Stimulated activated CD8-positive, alpha-beta memory T cell treated with anti-CD3 and anti-CD28 coated beads, Interleukin-7, amount 100 ng/mL, for 24 hours (primary cell): ENCODE data around the gene HHLA2.
"Not testable (repeated sequence)": the region's sequence is repeated elsewhere in the genome, so short reads cannot be mapped to it uniquely, and the experiment has no call there.

Experiments
- DNase-seq: peaks from one replicate; pipeline ENCODE4 v3.0.0-alpha.2; 2020; ENCODE audit warnings: low read depth

Gene HHLA2

GRCh38 chr3:108296239-108296638 is at the start of gene HHLA2:
Gene HHLA2 (plus strand): TSS chr3:108296548. CDS start chr3:108351814, 55,266 bp downstream.
- no peak for DNase-seq

- no peak for DNase-seq
These were observed 45.7 kb upstream of the HHLA2 start for GRCh38 chr3:108250626-108251025.

GRCh38 chr3:108251265-108251664 is 45.1 kb upstream of the HHLA2 start:
- DNase-seq = no peak

GRCh38 chr3:108251844-108252243 is 44.5 kb upstream of the HHLA2 start:
- DNase-seq = no peak

- no peak for DNase-seq
These were observed 41.2 kb upstream of the HHLA2 start for GRCh38 chr3:108255131-108255530.

GRCh38 chr3:108264534-108265298 is 31.6 kb upstream of the HHLA2 start:
- not testable (repeated sequence) for DNase-seq

GRCh38 chr3:108268235-108268634 is 28.1 kb upstream of the HHLA2 start:
- not testable (repeated sequence) for DNase-seq

GRCh38 chr3:108271626-108272025 is 24.7 kb upstream of the HHLA2 start:
- DNase-seq = no peak

GRCh38 chr3:108279066-108279465 is 17.3 kb upstream of the HHLA2 start:
- not testable (repeated sequence) for DNase-seq

- no peak for DNase-seq
These were observed 15.9 kb upstream of the HHLA2 start for GRCh38 chr3:108280476-108280875.

- DNase-seq = no peak
These were observed 14.7 kb upstream of the HHLA2 start for GRCh38 chr3:108281670-108282069.

GRCh38 chr3:108283006-108283405 is 13.3 kb upstream of the HHLA2 start:
- no peak for DNase-seq

- no peak for DNase-seq
These were observed 12.4 kb upstream of the HHLA2 start for GRCh38 chr3:108283989-108284388.

GRCh38 chr3:108285176-108285575 is 11.2 kb upstream of the HHLA2 start:
- DNase-seq = no peak

- no peak for DNase-seq
These were observed 9.2 kb upstream of the HHLA2 start for GRCh38 chr3:108287146-108287545.

- not testable (repeated sequence) for DNase-seq
These were observed 8.2 kb upstream of the HHLA2 start for GRCh38 chr3:108288193-108288592.

- DNase-seq = no peak
These were observed 7.2 kb upstream of the HHLA2 start for GRCh38 chr3:108289159-108289558.

- no peak for DNase-seq
These were observed 3.9 kb upstream of the HHLA2 start for GRCh38 chr3:108292450-108292849.

GRCh38 chr3:108292905-108293328 is 3.4 kb upstream of the HHLA2 start:
- no peak for DNase-seq

- DNase-seq = no peak
These were observed 2.5 kb upstream of the HHLA2 start for GRCh38 chr3:108293858-108294257.

GRCh38 chr3:108295421-108296175 is 750 bp upstream of the HHLA2 start:
- no peak for DNase-seq

GRCh38 chr3:108297647-108298046 is 1.3 kb downstream of the HHLA2 start:
- no peak for DNase-seq

- no peak for DNase-seq
These were observed 1.7 kb downstream of the HHLA2 start for GRCh38 chr3:108298056-108298455.
